ENCODE data around the gene INO80C. TPM values are rescaled to one million over a fixed set of nuclear protein-coding genes. Genes with fewer than 3 reads are reported as not detected.

Gene INO80C
- total RNA-seq = 24.9 TPM
- long read RNA-seq, transcript INO80C-202 (5 exons, 974 nt) = major isoform, 7 of 11 reads
- long read RNA-seq, partial matches to known transcripts = 0 of 11 reads
- long read RNA-seq, other reads (novel, unspliced or antisense) = 1 of 11 reads

- DNase-seq = peak; percentile 96
- ATAC-seq = peak; percentile 99
- intact Hi-C loops (cut with micrococcal nuclease) = no loop called here
Observed at GRCh38 chr18:35497370-35498197, at the start of gene INO80C. Gene INO80C (minus strand): TSS chr18:35497960. CDS start chr18:35497874, 86 bp downstream.

GRCh38 chr18:35547008-35547605, 49.3 kb upstream of the INO80C start:
- DNase-seq (no peak), ATAC-seq (no peak)
- intact Hi-C loops (cut with micrococcal nuclease) = no loop called here

- DNase-seq (no peak), ATAC-seq (no peak)
- intact Hi-C loops (cut with micrococcal nuclease) = no loop called here
Observed at GRCh38 chr18:35542356-35542755, 44.6 kb upstream of the INO80C start.

- no peak for ATAC-seq
- DNase-seq = no peak
- intact Hi-C loops (cut with micrococcal nuclease) = no loop called here
Observed at GRCh38 chr18:35535297-35535696, 37.5 kb upstream of the INO80C start.

- DNase-seq (no peak), ATAC-seq (no peak)
- intact Hi-C loops (cut with micrococcal nuclease) = no loop called here
Observed at GRCh38 chr18:35533916-35534405, 36.2 kb upstream of the INO80C start.

GRCh38 chr18:35528749-35529274, 31.1 kb upstream of the INO80C start:
- no peak for DNase-seq
- intact Hi-C loops (cut with micrococcal nuclease) = no loop called here
- ATAC-seq = no peak

GRCh38 chr18:35526495-35527059, 28.8 kb upstream of the INO80C start:
- peak; percentile 35 for DNase-seq
- intact Hi-C loops (cut with micrococcal nuclease) = no loop called here
- ATAC-seq = peak; percentile 51

- intact Hi-C loops (cut with micrococcal nuclease) = no loop called here
- peak; percentile 63 for ATAC-seq
- DNase-seq = no peak
Observed at GRCh38 chr18:35525795-35526494, 28.2 kb upstream of the INO80C start.

- intact Hi-C loops (cut with micrococcal nuclease) = no loop called here
- ATAC-seq (peak; percentile 38), DNase-seq (peak; percentile 47)
Observed at GRCh38 chr18:35524226-35524625, 26.5 kb upstream of the INO80C start.

- intact Hi-C loops (cut with micrococcal nuclease) = no loop called here
- DNase-seq = no peak
- no peak for ATAC-seq
Observed at GRCh38 chr18:35522130-35522959, 24.6 kb upstream of the INO80C start.

GRCh38 chr18:35521133-35521532, 23.4 kb upstream of the INO80C start:
- DNase-seq (no peak), ATAC-seq (no peak)
- intact Hi-C loops (cut with micrococcal nuclease) = no loop called here

GRCh38 chr18:35519148-35519899, 21.6 kb upstream of the INO80C start:
- ATAC-seq (no peak), DNase-seq (no peak)
- intact Hi-C loops (cut with micrococcal nuclease) = no loop called here

GRCh38 chr18:35517715-35518114, 20.0 kb upstream of the INO80C start:
- intact Hi-C loops (cut with micrococcal nuclease) = no loop called here
- DNase-seq = no peak
- no peak for ATAC-seq

- no peak for ATAC-seq
- intact Hi-C loops (cut with micrococcal nuclease) = no loop called here
- DNase-seq = no peak
Observed at GRCh38 chr18:35516789-35517188, 19.0 kb upstream of the INO80C start.

- no peak for ATAC-seq
- intact Hi-C loops (cut with micrococcal nuclease) = no loop called here
- DNase-seq = no peak
Observed at GRCh38 chr18:35516351-35516750, 18.6 kb upstream of the INO80C start.

- DNase-seq = no peak
- intact Hi-C loops (cut with micrococcal nuclease) = no loop called here
- ATAC-seq = no peak
Observed at GRCh38 chr18:35515460-35516130, 17.8 kb upstream of the INO80C start.

- ATAC-seq (peak; percentile 49), DNase-seq (no peak)
- intact Hi-C loops (cut with micrococcal nuclease) = no loop called here
Observed at GRCh38 chr18:35514752-35515459, 17.1 kb upstream of the INO80C start.
